Right lobe of liver (tissue), 6 donors: ENCODE measurements around the gene SAMHD1. TPM values are rescaled to one million over a fixed set of nuclear protein-coding genes. Genes with fewer than 3 reads are reported as not detected.
"Not testable (repeated sequence)": the region's sequence is repeated elsewhere in the genome, so short reads cannot be mapped to it uniquely, and the experiment has no call there.

Source experiments
- ATAC-seq, 4 donors: fragments of 200-7000 bp; cut with Tn5 transposase; one replicate each; pipeline ENCODE4 v1.9.1; 2020; ENCODE audit warnings: mild to moderate bottlenecking in 4 of 4, moderate library complexity in 4 of 4
- DNase-seq, 3 donors: peaks; one replicate each; pipeline ENCODE4 v3.0.0-alpha.2; 2020
- H3K27ac ChIP-seq, 3 donors: fragments of 200-600 bp; one replicate each; pipeline ENCODE4 v1.8.0; 2022
- H3K27me3 ChIP-seq, 2 donors: fragments of 200-600 bp; one replicate each; pipeline ENCODE4 v1.8.0; 2022
- H3K36me3 ChIP-seq, 4 donors: fragments of 200-600 bp; sonication (generic) in 1 of 4; one replicate each; pipeline versions ENCODE4 v1.5.1 to v1.8.0; 2017 to 2022; ENCODE audit warnings: control low read depth in 1 of 4
- H3K4me1 ChIP-seq, 4 donors: fragments of 200-600 bp; sonication (generic) in 1 of 4; one replicate each; pipeline versions ENCODE4 v1.5.1 to v1.8.0; 2017 to 2022; ENCODE audit warnings: control low read depth in 1 of 4
- H3K4me3 ChIP-seq, 3 donors: fragments of 200-600 bp; one replicate each; pipeline ENCODE4 v1.8.0; 2022
- H3K9me3 ChIP-seq, 4 donors: fragments of 200-600 bp; sonication (generic) in 1 of 4; one replicate each; pipeline versions ENCODE4 v1.5.1 to v1.8.0; 2017 to 2022; ENCODE audit warnings: control low read depth in 1 of 4
- POLR2A ChIP-seq: fragments of 450-650 bp; IDR thresholded peaks from one replicate; pipeline ENCODE4 v1.6.1; 2017; ENCODE audit warnings: antibody characterized with exemption, mild to moderate bottlenecking
- WGBS: methylation state at CpG from one replicate; pipeline ENCODE4 v1.1.6; 2018; ENCODE audit warnings: low coverage, low lambda C conversion rate; ENCODE audit not compliant: insufficient coverage; ENCODE audit errors: missing lambda C conversion rate; 5-methylcytosine and 5-hydroxymethylcytosine counted together
- intact Hi-C, 2 donors: fragments of 100-400 bp; cut with DNase I; formaldehyde crosslinking; loops; one replicate each; pipeline versions ENCODE4 v1.11.2 to v1.14.1; 2022
- total RNA-seq, 6 experiments: library from RNA; depleted of rRNA in 2 of 6; stranded (reverse); fragments of >200 nt in 2 of 6; fragmentation: NEBNext Ultra II Directional in 3 of 6; extraction: Animal tissue kit (Norgen Biotek cat#: 25700) in 3 of 6; gene quantifications; one replicate each; pipeline versions ENCODE4 v1.1.0 to v1.2.4, GENCODE V29; 2016 to 2023
- TF ChIP-seq, protein P1 (sequence below), 4 donors: fragments of 200-600 bp in 3 of 4; fragments of 450-650 bp in 1 of 4; IDR thresholded peaks; one replicate each; pipeline versions ENCODE4 v1.5.1 to v1.8.0; 2016 to 2022; ENCODE audit warnings: antibody characterized with exemption in 4 of 4, mild to moderate bottlenecking in 2 of 4
- donor health status: DM: no; HTN: yes; CAD: no.
- donor health status: DM: no; HTN: no; CAD: no.
- donor health status: DM: no; HTN: no; CAD: no.
- donor health status: DM: no; HTN: yes; CAD: no.
- donor health status: DM: no; HTN: yes; CAD: no.

SAMHD1 gene
- total RNA-seq, 6 experiments from 2014 or later, result 22.6 to 40.5 (median 30.7) TPM

DNA sequence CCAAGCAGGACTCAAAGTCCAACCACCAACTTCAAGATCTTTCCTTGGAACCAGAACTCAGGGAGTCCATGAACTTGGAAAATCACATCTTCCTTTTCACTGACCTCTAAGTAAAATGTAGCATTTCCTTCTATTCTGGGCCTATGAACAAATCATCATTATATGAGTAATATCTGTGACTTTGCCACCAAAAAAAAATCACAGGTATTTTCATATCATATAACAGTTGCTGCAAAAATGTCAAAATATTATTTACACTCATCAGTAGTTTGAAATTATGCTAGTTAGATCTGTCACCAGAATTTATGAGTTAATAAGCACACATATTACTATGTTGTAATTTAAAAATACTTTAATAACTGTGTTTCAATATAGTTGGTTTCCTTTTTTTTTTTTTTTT is 102.8 kb downstream of the SAMHD1 start:
- no peak for DNase-seq
- intact Hi-C loops, result no loop called here
- H3K36me3 ChIP-seq, result no peaks in the 10 kb centered on the region
- no peaks in the 10 kb centered on the region for H3K9me3 ChIP-seq
- peak overlapping the region in 2 of 3 donors; percentile 18 to 30 for H3K27ac ChIP-seq
- H3K4me3 ChIP-seq, result no peak overlapping the region
- no peaks in the 10 kb centered on the region for H3K27me3 ChIP-seq
- TF ChIP-seq, protein P1, sequence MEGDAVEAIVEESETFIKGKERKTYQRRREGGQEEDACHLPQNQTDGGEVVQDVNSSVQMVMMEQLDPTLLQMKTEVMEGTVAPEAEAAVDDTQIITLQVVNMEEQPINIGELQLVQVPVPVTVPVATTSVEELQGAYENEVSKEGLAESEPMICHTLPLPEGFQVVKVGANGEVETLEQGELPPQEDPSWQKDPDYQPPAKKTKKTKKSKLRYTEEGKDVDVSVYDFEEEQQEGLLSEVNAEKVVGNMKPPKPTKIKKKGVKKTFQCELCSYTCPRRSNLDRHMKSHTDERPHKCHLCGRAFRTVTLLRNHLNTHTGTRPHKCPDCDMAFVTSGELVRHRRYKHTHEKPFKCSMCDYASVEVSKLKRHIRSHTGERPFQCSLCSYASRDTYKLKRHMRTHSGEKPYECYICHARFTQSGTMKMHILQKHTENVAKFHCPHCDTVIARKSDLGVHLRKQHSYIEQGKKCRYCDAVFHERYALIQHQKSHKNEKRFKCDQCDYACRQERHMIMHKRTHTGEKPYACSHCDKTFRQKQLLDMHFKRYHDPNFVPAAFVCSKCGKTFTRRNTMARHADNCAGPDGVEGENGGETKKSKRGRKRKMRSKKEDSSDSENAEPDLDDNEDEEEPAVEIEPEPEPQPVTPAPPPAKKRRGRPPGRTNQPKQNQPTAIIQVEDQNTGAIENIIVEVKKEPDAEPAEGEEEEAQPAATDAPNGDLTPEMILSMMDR (IDR thresholded peaks at IDR 0.05), result no peak
- no peak for TF ChIP-seq POLR2A
- no peaks in the 10 kb centered on the region for H3K4me1 ChIP-seq
- no peak for ATAC-seq

DNA sequence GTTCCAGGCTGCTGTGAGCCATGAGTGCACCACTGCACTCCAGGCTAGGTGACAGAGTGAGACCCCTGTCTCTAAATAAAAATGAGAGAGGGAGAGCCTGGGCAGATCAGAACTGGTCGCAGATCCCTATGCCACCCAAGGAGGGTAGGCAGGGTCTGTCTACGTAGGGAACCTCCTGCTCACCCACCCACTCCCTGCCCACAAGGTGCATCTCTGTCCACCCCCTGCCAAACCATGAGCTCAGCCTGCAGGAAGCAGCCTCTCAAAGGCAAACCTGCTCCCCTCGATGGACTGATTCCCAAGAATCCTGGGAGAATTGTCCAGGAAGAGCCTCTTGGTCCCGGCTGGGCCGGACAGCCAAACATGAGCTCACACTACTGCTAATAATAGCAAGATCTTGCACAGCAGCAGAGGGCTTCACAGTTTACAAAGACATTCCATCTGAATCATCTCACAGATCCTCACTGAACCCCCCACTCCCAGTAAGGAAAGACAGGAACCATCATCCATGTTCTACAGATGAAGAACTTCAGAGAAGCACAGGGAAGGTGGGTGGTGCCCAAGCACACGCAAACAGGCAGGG is 103.3 kb downstream of the SAMHD1 start:
- no peaks in the 10 kb centered on the region for H3K27me3 ChIP-seq
- DNase-seq, result no peak
- no peaks in the 10 kb centered on the region for H3K36me3 ChIP-seq
- no peaks in the 10 kb centered on the region for H3K4me1 ChIP-seq
- intact Hi-C loops, result no loop called here
- no peak overlapping the region for H3K4me3 ChIP-seq
- TF ChIP-seq POLR2A, result no peak
- TF ChIP-seq, protein P1 (IDR thresholded peaks at IDR 0.05), result no peak
- H3K9me3 ChIP-seq, result no peaks in the 10 kb centered on the region
- peak overlapping the region; percentile 10 to 30 (median 18) for H3K27ac ChIP-seq
- WGBS, result 43% methylated on average over 1 of the region's 6 CpGs
- ATAC-seq, result peak in 1 of 4 donors; percentile 19

GRCh38 chr20:36847710-36848040 is 103.8 kb downstream of the SAMHD1 start:
- intact Hi-C loops, result no loop called here
- H3K4me1 ChIP-seq, result no peaks in the 10 kb centered on the region
- WGBS, result 83% methylated on average over 1 of the region's 1 CpG
- H3K9me3 ChIP-seq, result no peaks in the 10 kb centered on the region
- no peak for TF ChIP-seq POLR2A
- TF ChIP-seq, protein P1 (IDR thresholded peaks at IDR 0.05), result no peak
- DNase-seq (no peak), ATAC-seq (no peak)
- no peaks in the 10 kb centered on the region for H3K27me3 ChIP-seq
- no peaks in the 10 kb centered on the region for H3K36me3 ChIP-seq
- H3K27ac ChIP-seq, result peak overlapping the region in 1 of 3 donors; percentile 10
- no peak overlapping the region for H3K4me3 ChIP-seq

DNA sequence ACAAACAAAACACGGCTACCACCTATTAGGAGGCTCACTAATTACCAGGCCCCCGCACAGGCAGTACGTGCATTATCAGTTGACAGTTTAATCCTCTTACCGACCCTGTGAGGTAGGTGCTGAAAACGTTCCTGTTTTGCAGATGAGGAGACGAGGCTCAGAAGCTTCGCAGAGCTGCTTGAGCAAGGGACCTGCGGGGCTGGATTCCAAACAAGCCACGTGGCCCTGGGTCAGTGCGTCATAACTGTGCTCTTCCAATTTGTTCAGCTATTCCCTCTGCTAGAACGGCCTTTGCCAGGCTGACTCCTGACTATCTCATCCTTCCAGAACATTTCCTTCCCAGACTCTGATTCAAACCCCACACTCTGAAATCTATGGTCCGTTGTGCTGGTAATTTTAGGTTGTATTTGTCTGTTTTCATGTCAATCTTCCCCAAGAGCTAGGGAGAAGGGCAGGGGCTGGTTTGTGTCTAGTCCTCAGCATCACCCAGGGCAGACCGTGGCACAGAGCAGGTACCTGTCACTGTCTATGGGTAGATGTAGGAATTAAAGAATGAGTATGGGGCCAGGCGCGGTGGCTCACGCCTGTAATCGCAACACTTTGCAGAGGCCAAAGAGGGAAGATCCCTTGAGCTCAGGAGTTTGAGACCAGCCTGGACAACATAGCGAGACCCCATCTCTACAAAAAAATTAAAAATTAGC is 104.3 kb downstream of the SAMHD1 start:
- no peak for DNase-seq
- 78% methylated on average over 13 of the region's 18 CpGs for WGBS
- H3K4me3 ChIP-seq, result no peak overlapping the region
- H3K27ac ChIP-seq, result peak overlapping the region in 1 of 3 donors; percentile 10
- no peak for TF ChIP-seq POLR2A
- H3K36me3 ChIP-seq, result no peaks in the 10 kb centered on the region
- H3K9me3 ChIP-seq, result no peaks in the 10 kb centered on the region
- intact Hi-C loops, result no loop called here
- peak in 3 of 4 donors; percentile 19 to 45 (median 40) for ATAC-seq
- H3K4me1 ChIP-seq, result no peaks in the 10 kb centered on the region
- no peaks in the 10 kb centered on the region for H3K27me3 ChIP-seq

DNA sequence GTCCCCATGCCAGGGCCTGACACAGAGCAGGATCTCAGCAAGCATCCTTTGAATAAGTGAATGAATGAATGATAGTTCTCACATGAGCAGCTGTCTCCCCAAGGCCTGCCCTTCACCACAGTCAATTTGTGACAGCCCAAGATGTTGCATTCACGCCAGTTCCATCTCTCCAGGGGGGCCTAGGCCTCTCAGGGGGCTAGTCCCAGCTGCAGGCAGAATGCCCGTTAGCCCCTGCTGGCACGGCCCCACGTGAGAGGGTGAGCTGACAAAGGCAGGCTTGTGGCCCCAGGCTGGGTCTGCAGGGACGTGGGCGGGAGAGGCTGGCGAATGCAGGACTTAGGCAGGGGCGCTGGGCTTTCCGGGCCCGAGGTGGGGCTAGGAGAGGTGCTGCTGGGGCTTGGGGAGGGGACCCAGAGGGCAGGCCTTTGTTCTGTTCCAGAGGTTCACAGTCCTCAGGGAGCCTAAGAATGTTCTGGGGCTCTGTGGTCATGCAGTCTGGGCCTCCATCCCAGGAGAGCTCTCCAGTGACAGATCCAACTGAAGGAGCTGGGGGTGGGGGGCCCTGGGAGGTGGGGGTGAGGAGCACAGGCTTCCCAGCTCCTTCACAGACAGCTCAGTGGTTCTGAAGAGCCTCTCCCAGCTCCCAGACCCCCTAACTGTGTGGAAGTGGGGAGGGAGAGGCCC is 106.1 kb downstream of the SAMHD1 start:
- intact Hi-C loops, result no loop called here
- DNase-seq (no peak), ATAC-seq (no peak)
- H3K27me3 ChIP-seq, result no peaks in the 10 kb centered on the region
- TF ChIP-seq, protein P1 (IDR thresholded peaks at IDR 0.05), result no peak
- TF ChIP-seq POLR2A, result no peak
- H3K9me3 ChIP-seq, result no peaks in the 10 kb centered on the region
- no peak overlapping the region for H3K27ac ChIP-seq
- no peak overlapping the region for H3K4me3 ChIP-seq
- H3K36me3 ChIP-seq, result no peaks in the 10 kb centered on the region
- WGBS, result 93% methylated on average over 3 of the region's 10 CpGs
- H3K4me1 ChIP-seq, result no peaks in the 10 kb centered on the region

DNA sequence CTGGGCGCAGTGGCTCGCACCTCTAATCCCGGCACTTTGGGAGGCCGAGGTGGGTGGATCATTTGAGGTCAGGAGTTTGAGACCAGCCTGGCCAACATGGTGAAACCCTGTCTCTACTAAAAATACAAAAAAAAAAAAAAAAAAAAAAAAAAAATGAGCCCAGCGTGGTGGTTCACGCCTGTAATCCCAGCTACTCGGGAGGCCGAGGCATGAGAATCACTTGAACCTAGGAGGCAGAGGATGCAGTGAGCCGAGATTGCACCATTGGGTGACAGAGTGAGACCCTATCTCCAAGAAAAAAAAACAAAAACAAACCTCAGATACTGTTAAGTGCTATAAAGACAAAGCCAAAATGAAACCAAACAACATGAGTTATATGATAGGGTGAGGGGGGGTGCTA is 110.5 kb downstream of the SAMHD1 start:
- H3K9me3 ChIP-seq, result not testable (repeated sequence)
- 83% methylated on average over 4 of the region's 9 CpGs for WGBS

More for the DNA sequence above, 110.5 kb downstream of the SAMHD1 start:
- intact Hi-C loops, H3K27me3 ChIP-seq, ATAC-seq, H3K4me3 ChIP-seq, H3K36me3 ChIP-seq, H3K27ac ChIP-seq, H3K4me1 ChIP-seq, DNase-seq: not testable (repeated sequence)
